Ovary (tissue), 3 donors: ENCODE results near the gene UBQLN1.

ENCODE experiments used
- CTCF ChIP-seq, 3 donors: fragments of 450-650 bp in 2 of 3; fragments of 200-600 bp in 1 of 3; IDR thresholded peaks; one replicate each; pipeline versions ENCODE4 v1.5.1 to v1.8.0; 2016 to 2022; ENCODE audit warnings: antibody characterized with exemption in 3 of 3, mild to moderate bottlenecking in 1 of 3
- EP300 ChIP-seq: sonication (generic); formaldehyde crosslinking; IDR thresholded peaks from one replicate; pipeline ENCODE4 v1.6.1; 2017; ENCODE audit warnings: antibody characterized with exemption
- POLR2A ChIP-seq: fragments of 450-650 bp; IDR thresholded peaks from one replicate; pipeline ENCODE4 v1.6.1; 2017; ENCODE audit warnings: antibody characterized with exemption, mild to moderate bottlenecking, moderate library complexity
- donor health status: DM: no; HTN: no; CAD: no.

- TF ChIP-seq CTCF (IDR thresholded peaks at IDR 0.05), result no peak
- no peak for TF ChIP-seq POLR2A
- no peak for TF ChIP-seq EP300
Observed at GRCh38 chr9:83656032-83656680, 51.6 kb downstream of the UBQLN1 start.
